Esophagus muscularis mucosa (tissue), 4 donors: ENCODE measurements around the gene SHISA6. TPM values are rescaled to one million over a fixed set of nuclear protein-coding genes. Genes with fewer than 3 reads are reported as not detected.

Experiments
- DNase-seq: peaks from one replicate; pipeline ENCODE4 v3.0.0-alpha.2; 2017; ENCODE audit errors: extremely low spot score
- H3K27ac ChIP-seq, 4 donors: fragments of 200-600 bp; sonication (generic); replicated peaks in 1 of 4; 1 replicate in 3 of 4; 2 replicates in 1 of 4; pipeline ENCODE4 v1.5.1; 2016 to 2019; ENCODE audit warnings: mild to moderate bottlenecking in 1 of 4
- H3K27me3 ChIP-seq, 4 donors: fragments of 200-600 bp; sonication (generic); one replicate each; pipeline versions ENCODE4 v1.5.1 to v1.6.0; 2016 to 2019
- H3K36me3 ChIP-seq, 4 donors: fragments of 200-600 bp; sonication (generic); one replicate each; pipeline ENCODE4 v1.5.1; 2016 to 2019
- H3K4me1 ChIP-seq, 4 donors: fragments of 200-600 bp; sonication (generic); one replicate each; pipeline ENCODE4 v1.5.1; 2016 to 2019
- H3K4me3 ChIP-seq, 4 donors: fragments of 200-600 bp; sonication (generic); 1 replicate in 2 of 4; 2 replicates in 2 of 4; pipeline ENCODE4 v1.5.1; 2016 to 2019; ENCODE audit warnings: mild to moderate bottlenecking in 4 of 4, moderate library complexity in 1 of 4
- H3K9me3 ChIP-seq, 4 donors: fragments of 200-600 bp; sonication (generic); 1 replicate in 3 of 4; 2 replicates in 1 of 4; pipeline ENCODE4 v1.5.1; 2016 to 2019
- CTCF ChIP-seq, 3 experiments: fragments of 200-600 bp in 2 of 3; fragments of 450-650 bp in 1 of 3; sonication (generic) in 2 of 3; IDR thresholded peaks; one replicate each; pipeline ENCODE4 v1.5.1; 2017 to 2019; ENCODE audit warnings: antibody characterized with exemption in 3 of 3, mild to moderate bottlenecking in 2 of 3, moderate library complexity in 1 of 3
- EP300 ChIP-seq: sonication (generic); formaldehyde crosslinking; IDR thresholded peaks from one replicate; pipeline ENCODE4 v1.6.1; 2017; ENCODE audit warnings: antibody characterized with exemption
- POLR2A ChIP-seq: fragments of 450-650 bp; IDR thresholded peaks from one replicate; pipeline ENCODE4 v1.6.1; 2017; ENCODE audit warnings: antibody characterized with exemption, moderate library complexity, mild to moderate bottlenecking, low read depth
- POLR2AphosphoS5 ChIP-seq, 2 donors: sonication (generic); formaldehyde crosslinking; IDR thresholded peaks; one replicate each; pipeline ENCODE4 v1.6.1; 2017; ENCODE audit warnings: antibody characterized with exemption in 2 of 2
- WGBS: methylation state at CpG from one replicate; pipeline ENCODE4 v1.1.5; 2018; 5-methylcytosine and 5-hydroxymethylcytosine counted together
- intact Hi-C: fragments of 100-400 bp; cut with DNase I; formaldehyde crosslinking; loops from one replicate; pipeline ENCODE4 v1.15.1; 2023
- total RNA-seq, 4 donors: library from RNA; depleted of rRNA; stranded (reverse); fragments of >200 nt; gene quantifications; one replicate each; pipeline versions ENCODE4 v1.1.0 to v1.2.1, GENCODE V29; 2016

SHISA6 gene
- total RNA-seq, 4 donors from 2014 or later = 0.83 to 1.7 (median 1.4) TPM

DNA sequence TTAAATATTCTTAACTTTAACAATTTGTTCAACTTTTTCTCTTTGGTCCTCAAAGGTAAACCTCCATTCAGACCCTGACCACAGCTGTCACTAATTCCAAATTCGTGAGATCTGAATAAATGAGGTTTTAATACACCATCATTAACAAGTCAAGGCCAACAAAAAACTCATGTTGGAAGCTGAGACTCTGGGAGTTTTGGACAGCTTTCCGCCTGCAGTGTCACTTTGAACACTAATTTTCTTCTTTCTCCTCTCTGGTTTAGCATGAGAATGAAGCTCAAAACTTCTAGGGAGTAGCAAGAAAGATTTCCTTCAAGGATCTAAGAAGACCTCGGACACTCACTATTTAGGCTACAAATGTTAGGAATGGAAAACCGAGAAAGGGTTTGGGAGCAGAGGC is 324.6 kb downstream of the SHISA6 start:
- TF ChIP-seq POLR2AphosphoS5 (IDR thresholded peaks at IDR 0.05) = no peak
- no peak for TF ChIP-seq POLR2A
- no peak for TF ChIP-seq EP300
- no peak for TF ChIP-seq CTCF (IDR thresholded peaks at IDR 0.05)
- H3K36me3 ChIP-seq = no peaks in the 10 kb centered on the region
- 35% methylated on average over 4 of the region's 4 CpGs for WGBS
- no peak overlapping the region for H3K4me3 ChIP-seq
- peaks cover 0 to 5% (median 0%) of the 10 kb centered on the region in 4 donors for H3K4me1 ChIP-seq
- intact Hi-C loops = no loop called here
- no peaks in the 10 kb centered on the region for H3K27me3 ChIP-seq
- no peak overlapping the region for H3K27ac ChIP-seq
- H3K9me3 ChIP-seq = no peaks in the 10 kb centered on the region
- no peak for DNase-seq

DNA sequence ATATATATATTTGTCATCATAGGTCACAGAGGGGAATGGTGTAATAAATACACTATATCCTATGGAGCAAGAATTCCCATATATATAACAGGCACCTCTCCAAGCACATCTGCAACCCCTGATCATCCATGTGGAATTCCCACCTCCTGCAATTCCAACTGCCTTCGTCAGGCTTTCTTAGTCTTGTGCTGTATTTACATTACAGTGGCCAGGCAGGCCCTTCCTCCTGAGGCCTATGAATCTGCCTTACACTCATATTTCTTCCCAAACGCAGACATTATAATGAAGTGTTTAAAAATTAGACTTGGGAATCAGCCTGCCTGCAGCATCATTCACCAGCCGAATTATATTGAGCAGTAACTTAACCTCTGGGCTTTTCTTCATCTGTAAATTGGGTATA is 338.0 kb downstream of the SHISA6 start:
- H3K4me3 ChIP-seq = no peak overlapping the region
- DNase-seq = no peak
- H3K27ac ChIP-seq = no peak overlapping the region
- 69% methylated on average over 3 of the region's 3 CpGs for WGBS
- no peaks in the 10 kb centered on the region for H3K36me3 ChIP-seq
- no peaks in the 10 kb centered on the region for H3K27me3 ChIP-seq
- intact Hi-C loops = no loop called here
- H3K9me3 ChIP-seq = no peaks in the 10 kb centered on the region
- no peak for TF ChIP-seq EP300
- no peak for TF ChIP-seq POLR2A
- TF ChIP-seq POLR2AphosphoS5 (IDR thresholded peaks at IDR 0.05) = no peak
- no peaks in the 10 kb centered on the region for H3K4me1 ChIP-seq

DNA sequence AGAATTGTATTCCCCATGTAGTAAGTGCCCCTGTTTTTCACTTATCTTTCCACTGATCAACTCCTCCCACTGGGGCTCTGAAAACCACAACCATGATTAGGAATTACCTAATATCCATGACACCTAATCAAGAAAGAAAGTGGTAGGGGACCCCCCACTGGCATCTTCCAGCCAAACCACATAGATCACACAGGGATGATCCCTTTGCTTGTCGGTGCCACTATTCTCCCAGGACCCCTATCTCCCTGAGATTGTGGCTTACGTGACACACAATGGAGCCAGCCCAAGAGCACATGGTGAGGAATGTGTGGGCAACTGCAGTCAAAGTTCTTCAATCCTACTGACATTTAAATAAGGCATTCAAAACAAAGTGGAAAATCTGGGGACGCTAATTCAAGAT is 339.7 kb downstream of the SHISA6 start:
- WGBS = 86% methylated on average over 3 of the region's 3 CpGs
- DNase-seq = no peak
- H3K27ac ChIP-seq = no peak overlapping the region
- H3K4me1 ChIP-seq = no peaks in the 10 kb centered on the region
- H3K27me3 ChIP-seq = no peaks in the 10 kb centered on the region
- TF ChIP-seq POLR2AphosphoS5 (IDR thresholded peaks at IDR 0.05) (no peak), EP300 (no peak), POLR2A (no peak), CTCF (IDR thresholded peaks at IDR 0.05) (no peak)
- H3K36me3 ChIP-seq = no peaks in the 10 kb centered on the region
- H3K9me3 ChIP-seq = no peaks in the 10 kb centered on the region
- intact Hi-C loops = no loop called here
- H3K4me3 ChIP-seq = no peak overlapping the region

DNA sequence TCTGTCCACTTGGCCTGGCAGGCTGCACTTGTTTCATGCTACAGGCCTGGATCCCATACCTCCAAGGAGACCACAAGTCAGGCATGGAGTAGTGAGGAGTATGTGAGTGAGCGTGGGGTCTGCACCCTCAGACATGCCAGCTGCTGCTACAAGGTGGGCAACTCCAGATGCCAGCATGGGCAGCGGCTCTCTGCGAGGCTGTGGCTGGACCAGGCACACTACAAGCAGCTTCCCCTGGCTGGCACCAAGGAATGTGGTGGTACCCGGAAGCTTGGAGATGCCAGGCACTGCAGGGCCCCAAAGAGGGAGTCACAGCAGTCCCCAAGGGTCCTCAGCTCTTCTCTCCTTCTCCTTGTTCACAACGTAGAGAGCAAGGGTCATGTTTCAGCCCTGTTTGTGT is 341.2 kb downstream of the SHISA6 start:
- 89% methylated on average over 2 of the region's 5 CpGs for WGBS
- H3K36me3 ChIP-seq = no peaks in the 10 kb centered on the region
- no peak overlapping the region for H3K27ac ChIP-seq
- intact Hi-C loops = no loop called here
- H3K4me3 ChIP-seq = no peak overlapping the region
- no peaks in the 10 kb centered on the region for H3K4me1 ChIP-seq
- no peaks in the 10 kb centered on the region for H3K27me3 ChIP-seq
- no peak for TF ChIP-seq POLR2A
- no peak for TF ChIP-seq POLR2AphosphoS5 (IDR thresholded peaks at IDR 0.05)
- no peak for TF ChIP-seq CTCF (IDR thresholded peaks at IDR 0.05)
- no peak for TF ChIP-seq EP300
- H3K9me3 ChIP-seq = no peaks in the 10 kb centered on the region
- DNase-seq = no peak

DNA sequence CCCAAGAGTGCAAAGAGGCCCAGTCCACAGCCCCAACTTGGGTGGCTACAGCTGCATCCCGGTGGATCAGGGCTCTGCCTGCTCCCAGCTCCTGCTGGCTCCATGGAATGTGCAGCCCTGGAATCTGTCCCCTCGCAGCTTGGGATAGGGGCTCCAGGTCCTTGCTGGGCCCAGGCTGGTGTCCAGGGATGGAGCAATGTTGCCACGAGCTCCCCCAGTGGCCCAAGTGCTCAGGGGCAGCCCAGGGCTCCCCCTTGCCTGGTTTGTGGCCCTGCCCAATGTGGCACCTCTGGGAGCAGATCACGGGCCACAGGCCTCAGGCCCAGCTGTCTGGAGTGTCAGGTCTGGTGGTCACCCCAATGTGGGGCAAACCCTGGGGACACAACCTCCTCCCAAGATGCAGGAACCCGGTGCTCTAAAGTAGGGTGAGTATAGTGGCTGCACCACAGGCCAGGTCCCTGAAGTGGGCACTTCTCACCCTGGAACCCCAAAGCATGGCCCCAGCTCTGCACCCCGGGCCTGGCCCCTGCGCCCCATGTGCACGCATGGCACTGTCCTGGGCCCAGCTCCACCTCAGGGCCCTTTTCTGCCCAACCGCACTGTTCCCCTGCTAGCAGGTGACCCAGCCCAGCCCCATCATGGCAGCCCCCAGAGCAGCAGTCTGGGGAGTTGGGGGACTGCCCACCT is 342.4 kb downstream of the SHISA6 start:
- intact Hi-C loops = no loop called here
- Histone ChIP-seq H3K9me3 (no peaks in the 10 kb centered on the region), H3K4me3 (no peak overlapping the region), H3K27ac (no peak overlapping the region), H3K27me3 (no peaks in the 10 kb centered on the region), H3K36me3 (no peaks in the 10 kb centered on the region), H3K4me1 (no peaks in the 10 kb centered on the region)
- TF ChIP-seq POLR2AphosphoS5 (IDR thresholded peaks at IDR 0.05) = no peak
- no peak for TF ChIP-seq EP300
- DNase-seq = no peak
- WGBS = 87% methylated on average over 3 of the region's 9 CpGs

DNA sequence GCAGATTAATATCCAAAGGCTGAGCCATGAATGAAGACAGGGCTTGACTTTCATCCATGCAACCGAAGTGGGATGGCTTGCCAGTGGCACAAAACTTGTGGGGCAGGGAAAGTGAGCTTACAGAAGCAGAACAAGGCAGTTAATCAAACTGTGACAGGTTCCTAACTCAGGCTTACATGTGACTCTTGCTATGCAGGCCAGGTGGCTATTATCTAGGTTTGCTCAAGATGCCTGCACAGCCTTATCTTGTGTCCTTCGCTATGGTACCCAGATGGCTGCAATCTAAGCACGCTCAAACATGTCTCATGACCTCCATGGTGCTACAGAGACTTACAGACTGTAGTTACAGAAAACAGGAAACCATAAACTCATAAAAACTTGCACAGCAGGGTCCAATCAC is 348.7 kb downstream of the SHISA6 start:
- intact Hi-C loops = no loop called here
- WGBS = 57% methylated on average over 3 of the region's 3 CpGs
- Histone ChIP-seq H3K4me3 (no peak overlapping the region), H3K36me3 (no peaks in the 10 kb centered on the region), H3K27ac (no peak overlapping the region), H3K4me1 (no peaks in the 10 kb centered on the region), H3K27me3 (no peaks in the 10 kb centered on the region), H3K9me3 (no peaks in the 10 kb centered on the region)
- TF ChIP-seq POLR2A (no peak), POLR2AphosphoS5 (IDR thresholded peaks at IDR 0.05) (no peak), EP300 (no peak), CTCF (IDR thresholded peaks at IDR 0.05) (no peak)
- no peak for DNase-seq
